Hepatocyte (in vitro differentiated cells): Measurements from ENCODE around the gene SLC25A13. TPM values are rescaled to one million over a fixed set of nuclear protein-coding genes. Genes with fewer than 3 reads are reported as not detected.
"Not testable (repeated sequence)": the region's sequence is repeated elsewhere in the genome, so short reads cannot be mapped to it uniquely, and the experiment has no call there.

Experiments used
- DNase-seq: peaks from one replicate; pipeline ENCODE4 v3.0.0-alpha.2; 2016; ENCODE audit warnings: low spot score
- H2AFZ ChIP-seq: fragments of 200-600 bp; sonication (generic); 2 replicates; pipeline ENCODE4 v1.6.0; 2016; ENCODE audit warnings: antibody characterized with exemption, mild to moderate bottlenecking
- H3K27ac ChIP-seq: fragments of 200-600 bp; sonication (generic); 2 replicates; pipeline ENCODE4 v1.5.1; 2016; ENCODE audit warnings: mild to moderate bottlenecking
- H3K27me3 ChIP-seq: fragments of 200-600 bp; sonication (generic); 2 replicates; pipeline ENCODE4 v1.6.1; 2016
- H3K36me3 ChIP-seq: fragments of 200-600 bp; sonication (generic); replicated peaks from 2 replicates; pipeline ENCODE4 v1.5.1; 2016; ENCODE audit warnings: low read depth; ENCODE audit not compliant: insufficient read depth
- H3K4me1 ChIP-seq: fragments of 200-600 bp; sonication (generic); 2 replicates; pipeline ENCODE4 v1.5.1; 2016; ENCODE audit warnings: mild to moderate bottlenecking, moderate library complexity; ENCODE audit not compliant: insufficient read depth
- H3K4me2 ChIP-seq: fragments of 200-600 bp; sonication (generic); 2 replicates; pipeline ENCODE4 v1.6.0; 2016
- H3K4me3 ChIP-seq: fragments of 200-600 bp; sonication (generic); 2 replicates; pipeline ENCODE4 v1.5.1; 2016; ENCODE audit warnings: mild to moderate bottlenecking
- H3K79me2 ChIP-seq: fragments of 200-600 bp; sonication (generic); 2 replicates; pipeline ENCODE4 v1.6.0; 2017; ENCODE audit warnings: mild to moderate bottlenecking
- H3K9me2 ChIP-seq: fragments of 200-600 bp; sonication (generic); replicated peaks from 2 replicates; pipeline ENCODE4 v1.6.0; 2017; ENCODE audit warnings: mild to moderate bottlenecking; ENCODE audit not compliant: insufficient read depth
- H3K9me3 ChIP-seq: fragments of 200-600 bp; sonication (generic); 2 replicates; pipeline ENCODE4 v1.5.1; 2016; ENCODE audit warnings: low read depth, mild to moderate bottlenecking
- H4K20me1 ChIP-seq: fragments of 200-600 bp; sonication (generic); 2 replicates; pipeline ENCODE4 v1.6.0; 2016; ENCODE audit warnings: mild to moderate bottlenecking; ENCODE audit not compliant: insufficient read depth, poor library complexity, severe bottlenecking
- CTCF ChIP-seq: fragments of 200-600 bp; sonication (generic); IDR thresholded peaks from 2 replicates; pipeline ENCODE4 v1.5.1; 2016; ENCODE audit warnings: antibody characterized with exemption, mild to moderate bottlenecking; ENCODE audit not compliant: poor library complexity
- EZH2 ChIP-seq: fragments of 200-600 bp; sonication (generic); IDR thresholded peaks from 2 replicates; pipeline ENCODE4 v1.6.1; 2016; ENCODE audit warnings: antibody characterized with exemption, mild to moderate bottlenecking, borderline replicate concordance
- EZH2phosphoT487 ChIP-seq: fragments of 200-600 bp; sonication (generic); IDR thresholded peaks from one replicate; pipeline ENCODE4 v1.6.1; 2018; ENCODE audit warnings: antibody characterized with exemption, mild to moderate bottlenecking, low read depth, moderate library complexity; ENCODE audit not compliant: unreplicated experiment, severe bottlenecking
- WGBS: methylation state at CpG from one replicate; pipeline ENCODE4 v1.1.6; 2016; ENCODE audit warnings: low lambda C conversion rate; ENCODE audit errors: missing lambda C conversion rate; 5-methylcytosine and 5-hydroxymethylcytosine counted together
- polyA plus RNA-seq: library from polyadenylated mRNA; unstranded; fragments of >200 nt; fragmentation: Nextera tagmentation; extraction: Ambion mirVana; gene quantifications from 2 replicates; pipeline ENCODE4 v1.2.1, GENCODE V29; 2016
- total RNA-seq: library from RNA; depleted of rRNA; stranded (reverse); fragments of >200 nt; gene quantifications from 2 replicates; pipeline ENCODE4 v1.2.3, GENCODE V29; 2014

SLC25A13 gene
- total and polyA plus RNA-seq, 2 experiments from 2014 or later, result 37.5 to 55.1 TPM

GRCh38 chr7:96293911-96294310 is 28.0 kb downstream of the SLC25A13 start:
- H3K36me3 ChIP-seq, H3K9me2 ChIP-seq, H3K4me1 ChIP-seq, H3K27me3 ChIP-seq, H3K9me3 ChIP-seq, H3K27ac ChIP-seq, H4K20me1 ChIP-seq, H3K4me3 ChIP-seq, H2AFZ ChIP-seq, DNase-seq, H3K4me2 ChIP-seq: not testable (repeated sequence)
- 91% methylated on average over 4 of the region's 4 CpGs for WGBS
- peaks cover 48% of the 10 kb centered on the region for H3K79me2 ChIP-seq

DNA sequence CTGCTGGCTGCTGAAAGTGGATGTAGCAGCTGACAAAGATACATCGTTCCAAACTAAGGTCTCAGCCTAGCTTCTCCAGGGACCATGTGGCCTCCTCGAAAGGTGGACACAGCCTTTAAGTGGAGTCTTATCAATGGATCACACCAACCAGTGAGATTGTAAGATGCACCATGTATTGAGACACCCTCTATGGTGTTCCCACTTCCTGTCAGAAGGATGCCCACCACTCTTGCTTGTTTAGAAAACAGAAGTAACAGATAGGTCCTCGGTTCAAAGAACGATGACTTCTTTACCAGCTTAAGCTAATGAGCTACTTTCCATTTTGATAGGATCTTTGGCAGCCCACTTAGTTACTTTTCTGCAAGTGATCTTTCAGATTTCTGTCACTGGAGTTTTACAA is 34.3 kb downstream of the SLC25A13 start:
- 96% methylated on average over 4 of the region's 4 CpGs for WGBS
- DNase-seq, result no peak
- Histone ChIP-seq H3K27me3 (no peaks in the 10 kb centered on the region), H3K9me3 (no peaks in the 10 kb centered on the region), H3K4me3 (no peak overlapping the region), H2AFZ (no peak overlapping the region), H3K9me2 (no peaks in the 10 kb centered on the region), H3K36me3 (no peaks in the 10 kb centered on the region), H4K20me1 (no peaks in the 10 kb centered on the region), H3K4me1 (no peaks in the 10 kb centered on the region), H3K27ac (no peak overlapping the region), H3K79me2 (peaks cover 67% of the 10 kb centered on the region), H3K4me2 (no peak overlapping the region)
- no peak for TF ChIP-seq EZH2phosphoT487
- no peak for TF ChIP-seq CTCF
- no peak for TF ChIP-seq EZH2

- Histone ChIP-seq H3K9me3 (no peaks in the 10 kb centered on the region), H3K79me2 (peaks cover 70% of the 10 kb centered on the region)
Measured at GRCh38 chr7:96287132-96287531, 34.8 kb downstream of the SLC25A13 start.

DNA sequence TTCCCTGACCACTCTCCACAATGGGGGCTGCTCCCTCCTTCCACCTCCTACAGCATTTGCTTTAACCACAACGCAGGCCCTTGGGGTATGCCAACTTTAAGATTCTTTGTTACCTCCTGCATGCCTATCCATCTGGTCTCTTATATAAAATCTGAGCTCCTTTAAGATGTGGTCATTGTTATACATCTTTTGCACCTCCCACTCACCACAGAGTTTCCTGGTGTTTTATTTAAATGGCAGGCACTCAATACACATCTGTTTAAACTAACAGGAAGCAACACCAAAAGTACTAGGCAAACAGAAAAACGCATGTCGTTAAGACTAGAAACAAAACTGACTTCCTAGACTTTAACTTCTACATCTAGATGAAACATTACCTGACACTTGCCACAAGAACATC is 36.3 kb downstream of the SLC25A13 start:
- no peak for TF ChIP-seq EZH2phosphoT487
- TF ChIP-seq CTCF, result no peak
- Histone ChIP-seq H3K27ac (no peak overlapping the region), H3K4me1 (no peaks in the 10 kb centered on the region), H3K4me2 (no peak overlapping the region), H3K9me2 (no peaks in the 10 kb centered on the region), H2AFZ (no peak overlapping the region), H4K20me1 (no peaks in the 10 kb centered on the region), H3K79me2 (peaks cover 68% of the 10 kb centered on the region), H3K4me3 (no peak overlapping the region), H3K27me3 (no peaks in the 10 kb centered on the region), H3K9me3 (no peaks in the 10 kb centered on the region), H3K36me3 (no peaks in the 10 kb centered on the region)
- DNase-seq, result no peak
- 74% methylated on average over 3 of the region's 3 CpGs for WGBS

More at GRCh38 chr7:96287132-96287531, 34.8 kb downstream of the SLC25A13 start:
- Histone ChIP-seq H3K36me3 (no peaks in the 10 kb centered on the region), H3K4me2 (no peak overlapping the region), H3K4me3 (no peak overlapping the region), H3K27me3 (no peaks in the 10 kb centered on the region), H3K27ac (no peak overlapping the region), H3K9me2 (no peaks in the 10 kb centered on the region), H3K4me1 (no peaks in the 10 kb centered on the region), H4K20me1 (no peaks in the 10 kb centered on the region), H2AFZ (no peak overlapping the region)
- WGBS, result 89% methylated on average over 3 of the region's 3 CpGs
- no peak for DNase-seq
- no peak for TF ChIP-seq EZH2
- TF ChIP-seq CTCF, result no peak
- TF ChIP-seq EZH2phosphoT487, result no peak
